GM19397 (cell line): Measurements from ENCODE around the gene MAPK4.
"Not testable (repeated sequence)": the region's sequence is repeated elsewhere in the genome, so short reads cannot be mapped to it uniquely, and the experiment has no call there.

Experiments used
- ATAC-seq: cut with Tn5 transposase; IDR thresholded peaks from one replicate; pipeline ENCODE4 v1.9.1; 2021; ENCODE audit warnings: mild to moderate bottlenecking, moderate library complexity; ENCODE audit not compliant: unreplicated experiment

Gene MAPK4

GRCh38 chr18:50748243-50749229, 188.6 kb downstream of the MAPK4 start:
- no peak for ATAC-seq

GRCh38 chr18:50749421-50749820, 189.5 kb downstream of the MAPK4 start:
- no peak for ATAC-seq

DNA sequence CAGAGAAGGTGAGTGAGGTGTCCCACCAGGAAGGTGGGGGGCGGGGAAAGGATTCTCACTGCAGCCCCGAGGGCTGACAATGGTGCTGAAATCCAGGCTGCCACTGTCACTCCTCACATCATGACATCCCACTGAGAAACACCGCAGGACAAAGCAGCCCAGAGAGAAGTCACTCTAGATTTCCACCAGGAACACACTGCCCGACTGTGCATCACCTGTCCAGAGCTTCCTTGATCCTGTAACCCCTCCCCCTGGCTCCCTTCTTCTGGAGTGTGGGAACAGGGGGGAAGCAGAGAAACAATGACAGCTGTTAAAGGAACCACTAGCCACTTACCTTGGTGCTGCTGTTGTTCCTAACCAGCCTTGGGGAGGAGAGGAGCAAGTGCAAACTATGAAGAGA, 190.1 kb downstream of the MAPK4 start:
- no peak for ATAC-seq

GRCh38 chr18:50750546-50750945, 190.7 kb downstream of the MAPK4 start:
- no peak for ATAC-seq

GRCh38 chr18:50751490-50751889, 191.6 kb downstream of the MAPK4 start:
- no peak for ATAC-seq

- no peak for ATAC-seq
Observed at GRCh38 chr18:50751947-50752346, 192.1 kb downstream of the MAPK4 start.

- ATAC-seq, result no peak
Observed at GRCh38 chr18:50753311-50753710, 193.4 kb downstream of the MAPK4 start.

DNA sequence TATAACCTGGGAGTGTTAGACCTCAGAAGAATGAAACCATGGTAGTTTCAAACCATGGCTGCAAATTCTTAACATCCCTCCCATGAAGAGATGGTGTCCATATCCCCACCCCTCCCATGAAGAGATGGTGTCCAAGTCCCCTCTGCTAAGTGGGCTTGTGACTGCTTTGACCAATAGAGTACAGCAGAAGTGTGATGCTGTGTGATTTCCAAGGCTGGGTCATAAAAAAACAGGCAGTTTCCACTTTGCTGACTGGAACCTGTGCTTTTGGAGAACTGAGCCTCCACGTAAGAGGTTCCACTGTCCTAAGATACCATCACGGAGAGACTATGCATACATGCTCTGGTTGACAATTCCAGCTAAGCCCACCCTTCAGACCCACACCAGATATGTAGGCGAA, 194.4 kb downstream of the MAPK4 start:
- ATAC-seq, result no peak

GRCh38 chr18:50757358-50757757, 197.5 kb downstream of the MAPK4 start:
- ATAC-seq, result no peak

- ATAC-seq, result no peak
Observed at GRCh38 chr18:50769463-50769862, 209.6 kb downstream of the MAPK4 start.

DNA sequence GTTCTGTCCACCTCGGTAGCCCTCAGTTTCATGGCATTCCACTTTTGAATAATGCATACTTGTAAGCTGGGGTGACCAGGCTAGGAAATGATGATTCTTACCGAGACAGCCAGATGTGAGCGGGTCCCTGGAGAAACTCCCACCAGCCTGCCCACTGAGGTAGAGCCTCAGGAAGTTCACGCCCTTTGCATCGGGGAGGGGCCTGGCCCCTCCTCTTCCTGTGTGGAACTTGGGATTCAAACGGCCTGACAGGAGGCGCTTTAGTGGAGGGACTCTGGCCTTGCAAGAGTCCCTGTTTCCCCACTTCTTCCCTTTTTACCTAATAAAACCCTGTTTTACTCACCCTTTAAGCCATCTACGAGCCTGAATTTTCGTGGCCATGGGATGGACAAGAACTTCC, 215.3 kb downstream of the MAPK4 start:
- no peak for ATAC-seq

GRCh38 chr18:50775726-50776125, 215.8 kb downstream of the MAPK4 start:
- no peak for ATAC-seq

GRCh38 chr18:50776383-50776782, 216.5 kb downstream of the MAPK4 start:
- ATAC-seq, result no peak

DNA sequence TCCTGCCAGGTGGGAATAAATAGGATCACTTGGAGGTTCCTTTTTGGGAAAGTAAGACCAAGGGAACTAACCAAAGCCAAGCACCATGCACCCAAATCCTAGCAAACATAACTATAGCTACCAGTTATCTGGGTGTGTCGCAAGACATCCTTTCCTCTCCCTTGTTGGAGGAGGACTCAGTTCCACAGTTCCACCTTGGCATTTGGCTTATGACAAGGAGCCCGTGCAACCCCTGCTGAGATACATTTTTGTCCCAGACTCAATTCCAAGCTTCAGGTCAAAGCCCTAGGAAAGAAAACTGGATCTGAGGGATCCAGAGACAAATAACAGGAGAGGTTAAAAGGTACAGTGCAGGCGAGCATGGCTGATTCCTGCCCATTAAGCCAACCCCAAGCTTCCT, 219.1 kb downstream of the MAPK4 start:
- ATAC-seq, result not testable (repeated sequence)
